Erythroblast (primary cell): ENCODE results near the gene YPEL2.

Experiments used
- GATA1 ChIP-seq: IDR thresholded peaks from 2 replicates; pipeline ENCODE4 v1.6.1; 2011; ENCODE audit warnings: low read depth, mild to moderate bottlenecking, control low read depth, low read length, moderate library complexity
- POLR2A ChIP-seq: IDR thresholded peaks from 2 replicates; pipeline ENCODE4 v1.6.1; 2011; ENCODE audit warnings: mild to moderate bottlenecking, low read length

DNA sequence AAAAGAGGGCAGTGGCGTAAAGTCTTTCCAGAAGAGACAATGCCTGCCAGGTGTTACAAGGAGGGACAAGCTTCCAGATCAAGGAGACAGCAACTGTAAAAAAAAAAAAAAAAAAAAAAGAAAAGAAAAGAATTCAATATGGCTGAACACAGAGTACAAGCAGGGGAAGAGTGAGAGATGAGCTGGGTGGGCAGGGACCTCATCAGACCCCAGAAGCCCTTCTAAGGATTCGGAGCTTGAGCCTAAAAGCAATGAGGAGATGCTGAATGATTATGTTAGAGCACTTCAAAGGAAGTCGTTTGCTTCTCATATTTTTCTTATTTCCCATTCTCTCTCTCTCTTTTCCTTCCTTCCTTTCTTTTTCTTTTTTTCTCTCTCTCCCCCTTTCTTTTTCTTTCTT, 103.0 kb downstream of the YPEL2 start:
- TF ChIP-seq POLR2A (no peak), GATA1 (no peak)
